Caco-2 (cell line): ENCODE results near the gene ZBTB16. TPM values are rescaled to one million over a fixed set of nuclear protein-coding genes. Genes with fewer than 3 reads are reported as not detected.
A peak's percentile ranks its signal among the peaks of the same experiment; 100 is the strongest.

Experiments used
- BruUV-seq: library from RNA; stranded (reverse); fragments of 400-500 nt; replicated peaks from 2 replicates; lab custom pipeline; 2021; lab: Mats Ljungman, UMichigan
- CTCF ChIA-PET: fragments of 300-600 bp; sonication (Branson Sonifier 250); formaldehyde crosslinking; loops from one replicate; lab custom pipeline; 2022; ENCODE audit warnings: antibody characterized with exemption; lab: Charles Lee
- POLR2A ChIA-PET: fragments of 300-600 bp; sonication (Branson Sonifier 250); formaldehyde crosslinking; loops from one replicate; lab custom pipeline; 2022; ENCODE audit warnings: antibody characterized with exemption; lab: Charles Lee
- DNase-seq, 2 experiments: peaks; one replicate each; pipeline versions ENCODE4 v3.0.0 to v3.0.0-alpha.2; 2020 to 2022
- H3K27me3 ChIP-seq: replicated peaks from 2 replicates; pipeline ENCODE4 v1.6.0; 2011; ENCODE audit warnings: low read length; ENCODE audit not compliant: control insufficient read depth, insufficient read depth
- H3K36me3 ChIP-seq: 2 replicates; pipeline ENCODE4 v1.5.1; 2011; ENCODE audit warnings: low read length; ENCODE audit not compliant: control insufficient read depth, insufficient read depth
- H3K4me1 ChIP-seq: fragments of 250-450 bp; sonication (Bioruptor Pico); 2 replicates; pipeline ENCODE4 v1.5.1; 2020; ENCODE audit warnings: mild to moderate bottlenecking
- H3K4me3 ChIP-seq: 2 replicates; pipeline ENCODE4 v1.5.1; 2011; ENCODE audit warnings: low read depth, mild to moderate bottlenecking, control low read depth, low read length
- H3K9me3 ChIP-seq: fragments of 250-450 bp; sonication (Bioruptor Pico); 2 replicates; pipeline ENCODE4 v1.5.1; 2020; ENCODE audit warnings: mild to moderate bottlenecking, moderate library complexity
- H3K27ac Mint-ChIP-seq: one replicate; pipeline ENCODE4 v1.8.0; 2022; ENCODE audit warnings: mixed read lengths; ENCODE audit not compliant: unreplicated experiment
- H3K27me3 Mint-ChIP-seq: one replicate; pipeline ENCODE4 v1.8.0; 2022; ENCODE audit warnings: mixed read lengths; ENCODE audit not compliant: insufficient read depth, unreplicated experiment
- H3K36me3 Mint-ChIP-seq: one replicate; pipeline ENCODE4 v1.8.0; 2022; ENCODE audit warnings: mild to moderate bottlenecking, mixed read lengths; ENCODE audit not compliant: insufficient read depth, unreplicated experiment
- H3K4me1 Mint-ChIP-seq: one replicate; pipeline ENCODE4 v1.8.0; 2022; ENCODE audit warnings: low read depth, mixed read lengths; ENCODE audit not compliant: unreplicated experiment
- H3K4me3 Mint-ChIP-seq: one replicate; pipeline ENCODE4 v1.8.0; 2022; ENCODE audit warnings: mild to moderate bottlenecking, moderate library complexity, mixed read lengths; ENCODE audit not compliant: unreplicated experiment
- H3K9me3 Mint-ChIP-seq: one replicate; pipeline ENCODE4 v1.8.0; 2022; ENCODE audit warnings: mixed read lengths; ENCODE audit not compliant: unreplicated experiment
- intact Hi-C: fragments of 100-400 bp; cut with micrococcal nuclease; formaldehyde crosslinking; loops from one replicate; pipeline ENCODE4 v1.10.0; 2022; ENCODE audit not compliant: unreplicated experiment
- total RNA-seq: library from RNA; stranded (reverse); gene quantifications from 2 replicates; pipeline ENCODE4 v1.2.3, GENCODE V29; 2022
- TF ChIP-seq, protein P1 (sequence below), 2 experiments: fragments of 200-600 bp in 1 of 2; IDR thresholded peaks; 1 replicate in 1 of 2; 2 replicates in 1 of 2; pipeline versions ENCODE4 v1.5.1 to v1.8.0; 2011 to 2022; ENCODE audit warnings: antibody characterized with exemption in 1 of 2, control low read depth in 1 of 2, inconsistent platforms in 1 of 2, low read depth in 1 of 2, low read length in 1 of 2, mild to moderate bottlenecking in 1 of 2, moderate library complexity in 1 of 2; ENCODE audit not compliant: insufficient read depth in 1 of 2, severe bottlenecking in 1 of 2, unreplicated experiment in 1 of 2

Gene ZBTB16
- total RNA-seq, 1 experiment from 2014 or later, result 12.7 TPM

DNA sequence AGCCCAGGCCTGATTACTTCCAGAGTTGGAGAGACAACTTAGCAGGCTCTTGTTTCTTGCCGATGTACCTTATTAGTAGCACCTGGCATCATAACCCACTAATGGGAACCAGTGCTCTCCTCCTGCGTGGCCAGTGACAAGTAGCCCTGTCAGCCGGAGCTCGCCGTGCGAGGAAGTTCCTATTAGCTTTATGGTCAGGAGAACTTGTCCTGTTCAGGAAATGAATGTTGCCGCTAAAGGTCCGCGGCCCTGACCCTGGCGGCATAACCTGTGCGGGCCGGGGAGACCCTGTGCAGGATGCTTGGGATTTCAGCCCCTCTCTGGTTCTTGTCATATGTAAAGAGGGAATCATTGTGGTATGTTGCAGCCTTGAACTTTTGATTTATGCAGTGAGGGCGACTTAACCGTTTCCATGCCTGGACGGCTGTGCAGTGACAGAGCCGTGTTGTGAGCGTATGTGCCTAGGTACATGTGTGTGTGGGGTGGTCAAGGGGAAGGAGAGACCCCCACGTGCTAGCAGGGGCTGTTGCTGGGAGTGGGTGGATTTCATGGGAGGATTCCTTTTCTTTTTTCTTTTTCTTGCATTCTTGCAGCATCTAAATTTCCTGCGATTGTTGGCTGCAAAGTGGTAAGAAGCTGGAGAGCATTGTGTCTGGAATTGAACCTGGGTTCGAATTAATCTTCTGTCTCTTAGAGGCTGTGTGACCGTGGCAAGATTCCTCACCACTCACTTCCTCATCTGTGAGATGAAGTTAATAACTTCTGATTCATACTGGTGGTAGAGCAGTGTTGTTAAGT lies 15.2 kb downstream of the ZBTB16 start:
- Histone ChIP-seq H3K9me3 (no peaks in the 10 kb centered on the region), H3K27me3 (no peaks in the 10 kb centered on the region), H3K4me1 (peaks cover 38% of the 10 kb centered on the region), H3K4me3 (no peak overlapping the region), H3K36me3 (no peaks in the 10 kb centered on the region)
- intact Hi-C loops, result no loop called here
- Mint-ChIP-seq H3K4me1 (peaks cover 40% of the 10 kb centered on the region), H3K36me3 (peaks cover 11% of the 10 kb centered on the region), H3K27ac (peak overlapping the region; percentile 12), H3K27me3 (no peaks in the 10 kb centered on the region), H3K4me3 (no peak overlapping the region), H3K9me3 (no peaks in the 10 kb centered on the region)
- POLR2A ChIA-PET, result no interaction called here
- DNase-seq, result no peak
- no TSS peak for BruUV-seq
- TF ChIP-seq, protein P1, sequence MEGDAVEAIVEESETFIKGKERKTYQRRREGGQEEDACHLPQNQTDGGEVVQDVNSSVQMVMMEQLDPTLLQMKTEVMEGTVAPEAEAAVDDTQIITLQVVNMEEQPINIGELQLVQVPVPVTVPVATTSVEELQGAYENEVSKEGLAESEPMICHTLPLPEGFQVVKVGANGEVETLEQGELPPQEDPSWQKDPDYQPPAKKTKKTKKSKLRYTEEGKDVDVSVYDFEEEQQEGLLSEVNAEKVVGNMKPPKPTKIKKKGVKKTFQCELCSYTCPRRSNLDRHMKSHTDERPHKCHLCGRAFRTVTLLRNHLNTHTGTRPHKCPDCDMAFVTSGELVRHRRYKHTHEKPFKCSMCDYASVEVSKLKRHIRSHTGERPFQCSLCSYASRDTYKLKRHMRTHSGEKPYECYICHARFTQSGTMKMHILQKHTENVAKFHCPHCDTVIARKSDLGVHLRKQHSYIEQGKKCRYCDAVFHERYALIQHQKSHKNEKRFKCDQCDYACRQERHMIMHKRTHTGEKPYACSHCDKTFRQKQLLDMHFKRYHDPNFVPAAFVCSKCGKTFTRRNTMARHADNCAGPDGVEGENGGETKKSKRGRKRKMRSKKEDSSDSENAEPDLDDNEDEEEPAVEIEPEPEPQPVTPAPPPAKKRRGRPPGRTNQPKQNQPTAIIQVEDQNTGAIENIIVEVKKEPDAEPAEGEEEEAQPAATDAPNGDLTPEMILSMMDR (IDR thresholded peaks at IDR 0.05; ENCODE audit: insufficient read depth in 1 of 2, low read depth in 1 of 2, low read length in 1 of 2, severe bottlenecking in 1 of 2, unreplicated experiment in 1 of 2), result no peak
- CTCF ChIA-PET, result no interaction called here

DNA sequence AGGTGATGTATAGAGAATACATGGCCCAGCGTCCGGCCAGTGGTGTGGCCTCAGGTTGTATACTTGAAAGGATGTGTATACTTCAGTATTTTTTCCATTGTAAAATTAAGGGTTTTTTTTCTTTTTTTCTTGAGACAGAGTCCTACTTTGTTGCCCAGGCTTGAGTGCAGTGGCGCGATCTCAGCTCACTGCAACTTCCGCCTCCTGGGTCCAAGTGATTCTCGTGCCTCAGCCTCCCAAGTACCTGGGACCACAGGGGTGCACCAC lies 15.8 kb downstream of the ZBTB16 start:
- BruUV-seq, result no TSS peak
- TF ChIP-seq, protein P1 (IDR thresholded peaks at IDR 0.05; ENCODE audit: insufficient read depth in 1 of 2, low read depth in 1 of 2, low read length in 1 of 2, severe bottlenecking in 1 of 2, unreplicated experiment in 1 of 2), result no peak

DNA sequence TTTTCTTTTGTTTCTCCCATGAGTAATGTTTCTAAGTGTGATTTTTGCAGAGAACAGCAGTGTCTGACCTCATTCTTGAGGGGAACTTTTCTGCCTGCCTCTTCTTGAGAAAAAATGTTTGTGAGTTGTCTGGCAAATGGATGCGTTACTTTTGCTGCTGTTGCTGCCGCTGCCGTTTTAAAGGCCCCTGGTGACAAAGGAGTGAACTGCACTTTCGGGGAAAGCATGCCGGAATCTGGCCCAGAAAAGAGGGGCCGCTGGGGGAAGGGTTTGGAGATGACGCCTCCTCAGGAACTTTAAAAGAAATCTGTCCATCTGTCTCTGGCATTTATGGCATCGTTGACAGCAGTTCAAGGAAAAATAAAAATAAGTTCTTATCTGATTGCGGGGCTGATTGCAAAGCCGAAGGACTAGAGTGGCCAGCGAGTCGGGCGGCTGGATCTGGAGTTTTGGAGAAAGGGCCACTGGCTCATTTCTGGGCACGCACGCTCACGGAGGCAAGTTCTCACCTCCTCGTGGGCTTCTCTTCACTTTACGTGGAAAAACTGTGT lies 16.5 kb downstream of the ZBTB16 start:
- no TSS peak for BruUV-seq
- peaks cover 50% of the 10 kb centered on the region for H3K4me1 ChIP-seq
- H3K36me3 Mint-ChIP-seq, result peaks cover 11% of the 10 kb centered on the region
- no peaks in the 10 kb centered on the region for H3K27me3 ChIP-seq
- no peaks in the 10 kb centered on the region for H3K36me3 ChIP-seq
- ChIA-PET POLR2A (no interaction called here), CTCF (interaction anchor here (0.5 kb wide), 2 partner anchors 68 to 192 kb away, joined by 3 to 5 read pairs; no protein-coding TSS in a partner anchor)
- H3K9me3 Mint-ChIP-seq, result no peaks in the 10 kb centered on the region
- no peak overlapping the region for H3K27ac Mint-ChIP-seq
- H3K9me3 ChIP-seq, result no peaks in the 10 kb centered on the region
- no peak overlapping the region for H3K4me3 ChIP-seq
- no peak overlapping the region for H3K4me3 Mint-ChIP-seq
- peak in 1 of 2 experiments; percentile 66 for DNase-seq
- intact Hi-C loops, result no loop called here
- TF ChIP-seq, protein P1 (IDR thresholded peaks at IDR 0.05; ENCODE audit: insufficient read depth in 1 of 2, low read depth in 1 of 2, low read length in 1 of 2, severe bottlenecking in 1 of 2, unreplicated experiment in 1 of 2), result peak; percentile 75 to 91
- H3K4me1 Mint-ChIP-seq, result peaks cover 50% of the 10 kb centered on the region
- H3K27me3 Mint-ChIP-seq, result no peaks in the 10 kb centered on the region

More for the DNA sequence above, 15.8 kb downstream of the ZBTB16 start:
- Mint-ChIP-seq H3K27me3 (no peaks in the 10 kb centered on the region), H3K4me3 (no peak overlapping the region), H3K36me3 (peaks cover 11% of the 10 kb centered on the region), H3K27ac (no peak overlapping the region), H3K9me3 (no peaks in the 10 kb centered on the region), H3K4me1 (peaks cover 46% of the 10 kb centered on the region)
- no peak for DNase-seq
- H3K27me3 ChIP-seq, result no peaks in the 10 kb centered on the region
- H3K36me3 ChIP-seq, result no peaks in the 10 kb centered on the region
- intact Hi-C loops, result no loop called here
- H3K4me1 ChIP-seq, result peaks cover 44% of the 10 kb centered on the region
- POLR2A ChIA-PET, result no interaction called here
- H3K9me3 ChIP-seq, result no peaks in the 10 kb centered on the region
- CTCF ChIA-PET, result no interaction called here
- H3K4me3 ChIP-seq, result no peak overlapping the region
